ENCODE measurements around the gene SLC25A23. TPM values are rescaled to one million over a fixed set of nuclear protein-coding genes. Genes with fewer than 3 reads are reported as not detected.

SLC25A23 gene
- total RNA-seq, 1 donor from 2014 or later: 36.9 TPM

GRCh38 chr19:6448045-6448444 lies 11.5 kb downstream of the SLC25A23 start:
- H3K36me3 ChIP-seq (ENCODE audit: control insufficient read depth, insufficient read depth, low read length): no peaks in the 10 kb centered on the region
- DNase-seq (ENCODE audit: low read depth) (no peak), FAIRE-seq (no peak)
- H3K27me3 ChIP-seq (ENCODE audit: control insufficient read depth, insufficient read depth, low read length): no peaks in the 10 kb centered on the region
- no peak overlapping the region for H3K4me3 ChIP-seq (ENCODE audit: low read depth, low read length)
- no peak for TF ChIP-seq CTCF (IDR thresholded peaks at IDR 0.05; ENCODE audit: insufficient read depth, low read length, severe bottlenecking)

- FAIRE-seq (no peak), DNase-seq (ENCODE audit: low read depth) (no peak)
- no peaks in the 10 kb centered on the region for H3K36me3 ChIP-seq (ENCODE audit: control insufficient read depth, insufficient read depth, low read length)
- TF ChIP-seq CTCF (IDR thresholded peaks at IDR 0.05; ENCODE audit: insufficient read depth, low read length, severe bottlenecking): no peak
- no peak overlapping the region for H3K4me3 ChIP-seq (ENCODE audit: low read depth, low read length)
- H3K27me3 ChIP-seq (ENCODE audit: control insufficient read depth, insufficient read depth, low read length): no peaks in the 10 kb centered on the region
Observed at GRCh38 chr19:6446452-6446851, 13.1 kb downstream of the SLC25A23 start.

DNA sequence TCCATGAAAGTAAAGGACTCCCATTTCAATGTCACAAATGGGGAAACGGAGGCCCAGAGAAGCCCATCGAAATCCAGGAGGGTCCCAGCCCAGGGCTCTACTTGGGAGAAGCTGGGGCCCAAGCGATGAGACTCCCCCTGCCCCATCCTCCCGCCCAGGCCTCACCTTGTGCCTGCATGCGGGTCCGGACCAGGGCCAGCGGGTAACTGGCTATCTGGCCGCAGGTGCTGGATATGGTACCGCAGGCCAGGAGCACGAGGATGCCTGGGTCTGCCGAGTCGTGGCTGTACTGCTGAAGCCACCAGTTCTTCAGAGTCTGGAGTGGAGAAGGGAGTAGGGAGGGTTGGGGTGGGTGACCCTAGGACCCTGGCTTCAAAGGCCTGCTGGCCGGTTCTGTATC lies 15.6 kb downstream of the SLC25A23 start:
- H3K36me3 ChIP-seq (ENCODE audit: control insufficient read depth, insufficient read depth, low read length): no peaks in the 10 kb centered on the region
- FAIRE-seq (no peak), DNase-seq (ENCODE audit: low read depth) (no peak)
- H3K27me3 ChIP-seq (ENCODE audit: control insufficient read depth, insufficient read depth, low read length): no peaks in the 10 kb centered on the region
- no peak overlapping the region for H3K4me3 ChIP-seq (ENCODE audit: low read depth, low read length)
- TF ChIP-seq CTCF (IDR thresholded peaks at IDR 0.05; ENCODE audit: insufficient read depth, low read length, severe bottlenecking): no peak

DNA sequence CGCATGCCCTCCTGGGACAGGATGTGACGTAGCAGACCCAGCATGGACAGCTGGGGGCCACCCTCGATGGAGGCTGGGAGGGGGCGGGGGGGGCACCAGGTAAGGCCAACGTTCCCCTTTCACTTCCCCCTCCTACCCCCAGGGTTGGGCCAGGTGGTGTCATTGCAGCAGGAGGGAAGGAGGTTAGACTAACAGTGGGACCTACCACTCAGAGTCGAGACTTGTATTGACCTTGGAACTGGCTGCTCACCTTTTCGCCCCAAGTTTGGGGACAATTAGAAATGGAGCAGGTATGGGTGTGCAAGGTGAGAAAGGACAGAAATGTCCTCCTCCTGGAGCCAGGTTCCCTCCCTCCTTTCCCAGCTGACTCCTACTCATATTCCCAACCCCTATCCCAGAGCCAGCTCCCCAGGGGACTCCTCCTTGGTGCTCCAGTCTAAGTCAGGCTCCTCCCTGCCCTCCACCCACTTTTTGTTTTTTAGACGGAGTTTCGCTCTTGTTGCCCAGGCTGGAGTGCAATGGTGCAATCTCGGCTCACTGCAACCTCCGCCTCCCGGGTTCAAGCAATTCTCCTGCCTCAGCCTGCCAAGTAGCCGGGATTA lies 17.4 kb downstream of the SLC25A23 start:
- DNase-seq (ENCODE audit: low read depth) (no peak), FAIRE-seq (no peak)
- Histone ChIP-seq H3K27me3 (ENCODE audit: control insufficient read depth, insufficient read depth, low read length) (no peaks in the 10 kb centered on the region), H3K36me3 (ENCODE audit: control insufficient read depth, insufficient read depth, low read length) (no peaks in the 10 kb centered on the region), H3K4me3 (ENCODE audit: low read depth, low read length) (no peak overlapping the region)
- TF ChIP-seq CTCF (IDR thresholded peaks at IDR 0.05; ENCODE audit: insufficient read depth, low read length, severe bottlenecking): no peak

DNA sequence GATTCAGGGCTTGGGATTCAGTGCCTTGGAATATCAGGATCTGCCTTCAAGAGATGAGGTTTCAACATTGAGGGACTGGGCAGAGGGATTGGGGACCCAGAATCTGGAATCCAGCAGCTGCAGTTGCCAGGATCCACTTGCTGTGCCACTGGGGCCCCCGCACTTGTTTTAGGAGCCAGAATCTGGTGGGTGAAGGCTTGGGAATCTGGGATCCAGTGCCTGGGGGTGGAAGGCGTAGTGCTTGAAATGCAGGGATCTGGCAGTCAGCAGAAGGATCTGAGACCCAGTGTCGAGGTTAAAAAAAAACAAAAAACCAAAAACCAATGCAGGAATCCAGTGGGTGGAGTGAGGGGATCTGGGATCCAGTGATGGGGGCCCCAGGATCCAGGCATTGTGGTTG lies 18.7 kb downstream of the SLC25A23 start:
- H3K4me3 ChIP-seq (ENCODE audit: low read depth, low read length): no peak overlapping the region
- H3K27me3 ChIP-seq (ENCODE audit: control insufficient read depth, insufficient read depth, low read length): no peaks in the 10 kb centered on the region
- TF ChIP-seq CTCF (IDR thresholded peaks at IDR 0.05; ENCODE audit: insufficient read depth, low read length, severe bottlenecking): no peak
- H3K36me3 ChIP-seq (ENCODE audit: control insufficient read depth, insufficient read depth, low read length): no peaks in the 10 kb centered on the region
- no peak for DNase-seq (ENCODE audit: low read depth)
- no peak for FAIRE-seq

DNA sequence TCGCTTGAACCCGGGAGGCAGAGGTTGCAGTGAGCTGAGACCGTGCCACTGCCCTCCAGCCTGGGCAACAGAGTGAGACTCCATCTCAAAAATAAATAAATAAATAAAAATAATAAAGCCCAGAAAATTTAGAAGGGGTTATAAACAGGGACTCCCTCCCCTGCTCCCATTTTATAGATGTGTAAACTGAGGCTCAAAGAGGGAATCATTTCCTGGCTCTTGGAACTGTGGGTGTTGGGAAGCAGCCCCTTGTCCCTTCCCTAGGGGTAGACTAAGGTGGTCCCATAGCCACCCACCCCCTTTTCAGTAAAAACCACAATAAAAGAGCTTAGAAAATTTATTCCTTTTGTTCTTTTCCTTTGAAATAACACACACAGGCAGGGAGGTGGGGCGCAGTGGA lies 19.8 kb downstream of the SLC25A23 start:
- FAIRE-seq: no peak
- Histone ChIP-seq H3K36me3 (ENCODE audit: control insufficient read depth, insufficient read depth, low read length) (no peaks in the 10 kb centered on the region), H3K27me3 (ENCODE audit: control insufficient read depth, insufficient read depth, low read length) (no peaks in the 10 kb centered on the region), H3K4me3 (ENCODE audit: low read depth, low read length) (no peak overlapping the region)
- no peak for TF ChIP-seq CTCF (IDR thresholded peaks at IDR 0.05; ENCODE audit: insufficient read depth, low read length, severe bottlenecking)
- no peak for DNase-seq (ENCODE audit: low read depth)

Measured in bronchial epithelial cell (primary cell).